ENCODE measurements around the gene RIPOR3.
"Not testable (repeated sequence)": the region's sequence is repeated elsewhere in the genome, so short reads cannot be mapped to it uniquely, and the experiment has no call there.

The RIPOR3 gene

GRCh38 chr20:50724851-50725723 is 33.7 kb upstream of the RIPOR3 start:
- no peak for DNase-seq

GRCh38 chr20:50724112-50724725 is 32.9 kb upstream of the RIPOR3 start:
- DNase-seq, result no peak

GRCh38 chr20:50723672-50724071 is 32.3 kb upstream of the RIPOR3 start:
- no peak for DNase-seq

- no peak for DNase-seq
Observed at GRCh38 chr20:50722424-50723155, 31.2 kb upstream of the RIPOR3 start.

- DNase-seq, result no peak
Observed at GRCh38 chr20:50721881-50722281, 30.5 kb upstream of the RIPOR3 start.

- no peak for DNase-seq
Observed at GRCh38 chr20:50720582-50720981, 29.2 kb upstream of the RIPOR3 start.

- DNase-seq, result no peak
Observed at GRCh38 chr20:50720026-50720425, 28.7 kb upstream of the RIPOR3 start.

- no peak for DNase-seq
Observed at GRCh38 chr20:50719328-50719727, 28.0 kb upstream of the RIPOR3 start.

GRCh38 chr20:50717974-50718761 is 26.8 kb upstream of the RIPOR3 start:
- no peak for DNase-seq

- no peak for DNase-seq
Observed at GRCh38 chr20:50717312-50717711, 26.0 kb upstream of the RIPOR3 start.

- DNase-seq, result no peak
Observed at GRCh38 chr20:50716518-50716917, 25.2 kb upstream of the RIPOR3 start.

GRCh38 chr20:50715694-50716093 is 24.4 kb upstream of the RIPOR3 start:
- no peak for DNase-seq

- DNase-seq, result not testable (repeated sequence)
Observed at GRCh38 chr20:50714426-50714825, 23.1 kb upstream of the RIPOR3 start.

- no peak for DNase-seq
Observed at GRCh38 chr20:50713657-50714101, 22.3 kb upstream of the RIPOR3 start.

- DNase-seq, result no peak
Observed at GRCh38 chr20:50712771-50713656, 21.7 kb upstream of the RIPOR3 start.

- no peak for DNase-seq
Observed at GRCh38 chr20:50711113-50711825, 19.9 kb upstream of the RIPOR3 start.

- DNase-seq, result peak; percentile 22
Observed at GRCh38 chr20:50710492-50711063, 19.2 kb upstream of the RIPOR3 start.

GRCh38 chr20:50709636-50709973 is 18.3 kb upstream of the RIPOR3 start:
- no peak for DNase-seq

GRCh38 chr20:50708845-50709635 is 17.7 kb upstream of the RIPOR3 start:
- no peak for DNase-seq

GRCh38 chr20:50704971-50705370 is 13.6 kb upstream of the RIPOR3 start:
- no peak for DNase-seq
